ENCODE data around the gene RALB. TPM values are rescaled to one million over a fixed set of nuclear protein-coding genes. Genes with fewer than 3 reads are reported as not detected.
A peak's percentile ranks its signal among the peaks of the same experiment; 100 is the strongest.

The RALB gene
- total RNA-seq, 2 donors from 2014 or later, result 37.1 to 45.8 TPM

DNA sequence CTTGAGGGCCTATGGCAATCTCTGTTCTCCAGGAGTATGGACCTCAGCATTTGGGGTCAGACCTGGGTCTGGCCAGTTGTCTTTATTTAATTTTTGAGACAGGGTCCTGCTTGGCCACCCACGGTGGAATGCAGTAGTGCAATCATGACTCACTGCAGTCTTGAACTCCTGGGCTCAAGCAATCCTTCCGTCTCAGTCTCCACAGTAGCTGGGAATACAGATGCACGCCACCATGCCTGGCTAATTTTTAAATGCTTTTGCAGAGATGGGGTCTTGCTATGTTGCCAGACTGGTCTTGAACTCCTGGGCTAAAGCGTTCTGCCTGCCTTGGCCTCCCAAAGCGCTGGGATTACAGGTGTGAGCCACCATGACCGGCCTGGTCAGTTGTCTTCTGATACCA is 46.9 kb downstream of the RALB start:
- no peak for DNase-seq

GRCh38 chr2:120300385-120300784 is 47.7 kb downstream of the RALB start:
- Histone ChIP-seq H3K4me3 (ENCODE audit: low read length) (no peak overlapping the region), H3K36me3 (ENCODE audit: control insufficient read depth, insufficient read depth, low read length) (peaks cover 30% of the 10 kb centered on the region), H3K27ac (ENCODE audit: low read depth, low read length) (no peak overlapping the region), H3K4me1 (ENCODE audit: control insufficient read depth, insufficient read depth, low read length) (no peaks in the 10 kb centered on the region), H3K27me3 (ENCODE audit: control insufficient read depth, insufficient read depth, low read length, poor library complexity, severe bottlenecking) (no peaks in the 10 kb centered on the region), H3K9me3 (ENCODE audit: control insufficient read depth, low read length) (no peaks in the 10 kb centered on the region), H3K9ac (ENCODE audit: extremely low read depth, low read length, poor library complexity, severe bottlenecking) (no peak overlapping the region)
- Mint-ChIP-seq H3K27me3 (ENCODE audit: insufficient read depth) (peaks cover 1% of the 10 kb centered on the region), H3K36me3 (ENCODE audit: low read depth) (peaks cover 32% of the 10 kb centered on the region), H3K4me3 (no peak overlapping the region), H3K27ac (no peak overlapping the region), H3K4me1 (no peaks in the 10 kb centered on the region), H3K9me3 (no peaks in the 10 kb centered on the region)
- peak; percentile 39 for DNase-seq
- 95 to 96% methylated on average over 10 of the region's 10 CpGs for WGBS, 2 experiments (ENCODE audit: insufficient coverage in 1 of 2, insufficient read length in 1 of 2)
- no peak for TF ChIP-seq CTCF (conservative IDR thresholded peaks at IDR 0.05)

More for the DNA sequence above, 46.9 kb downstream of the RALB start:
- Mint-ChIP-seq H3K4me1 (no peaks in the 10 kb centered on the region), H3K27ac (no peak overlapping the region), H3K9me3 (no peaks in the 10 kb centered on the region), H3K36me3 (ENCODE audit: low read depth) (peaks cover 35% of the 10 kb centered on the region), H3K4me3 (no peak overlapping the region), H3K27me3 (ENCODE audit: insufficient read depth) (peaks cover 1% of the 10 kb centered on the region)
- H3K4me3 ChIP-seq (ENCODE audit: low read length), result no peak overlapping the region
- no peak for TF ChIP-seq CTCF (conservative IDR thresholded peaks at IDR 0.05)
- H3K9ac ChIP-seq (ENCODE audit: extremely low read depth, low read length, poor library complexity, severe bottlenecking), result no peak overlapping the region
- no peaks in the 10 kb centered on the region for H3K9me3 ChIP-seq (ENCODE audit: control insufficient read depth, low read length)
- peaks cover 35% of the 10 kb centered on the region for H3K36me3 ChIP-seq (ENCODE audit: control insufficient read depth, insufficient read depth, low read length)
- no peaks in the 10 kb centered on the region for H3K4me1 ChIP-seq (ENCODE audit: control insufficient read depth, insufficient read depth, low read length)
- WGBS, 2 experiments (ENCODE audit: insufficient coverage in 1 of 2, insufficient read length in 1 of 2), result 89 to 95% methylated on average over 6 of the region's 6 CpGs
- no peak overlapping the region for H3K27ac ChIP-seq (ENCODE audit: low read depth, low read length)
- H3K27me3 ChIP-seq (ENCODE audit: control insufficient read depth, insufficient read depth, low read length, poor library complexity, severe bottlenecking), result no peaks in the 10 kb centered on the region

GRCh38 chr2:120301284-120301683 is 48.6 kb downstream of the RALB start:
- Mint-ChIP-seq H3K4me1 (no peaks in the 10 kb centered on the region), H3K27me3 (ENCODE audit: insufficient read depth) (peaks cover 1% of the 10 kb centered on the region), H3K36me3 (ENCODE audit: low read depth) (peaks cover 29% of the 10 kb centered on the region), H3K27ac (no peak overlapping the region), H3K4me3 (no peak overlapping the region), H3K9me3 (no peaks in the 10 kb centered on the region)
- Histone ChIP-seq H3K9me3 (ENCODE audit: control insufficient read depth, low read length) (no peaks in the 10 kb centered on the region), H3K9ac (ENCODE audit: extremely low read depth, low read length, poor library complexity, severe bottlenecking) (no peak overlapping the region), H3K36me3 (ENCODE audit: control insufficient read depth, insufficient read depth, low read length) (peaks cover 23% of the 10 kb centered on the region), H3K27ac (ENCODE audit: low read depth, low read length) (no peak overlapping the region), H3K4me1 (ENCODE audit: control insufficient read depth, insufficient read depth, low read length) (no peaks in the 10 kb centered on the region), H3K27me3 (ENCODE audit: control insufficient read depth, insufficient read depth, low read length, poor library complexity, severe bottlenecking) (no peaks in the 10 kb centered on the region), H3K4me3 (ENCODE audit: low read length) (no peak overlapping the region)
- no peak for TF ChIP-seq CTCF (conservative IDR thresholded peaks at IDR 0.05)
- 86 to 100% methylated on average over 2 to 5 of the region's 5 CpGs for WGBS, 2 experiments (ENCODE audit: insufficient coverage in 1 of 2, insufficient read length in 1 of 2)
- DNase-seq, result no peak
